Measurements from ENCODE around the gene CDHR5.

GRCh38 chr11:607020-607780 lies 17.6 kb downstream of the CDHR5 start:
- no peak for TF ChIP-seq CTCF (IDR thresholded peaks at IDR 0.05 in 8 of 11, conservative IDR thresholded peaks at IDR 0.05 in 3 of 11)
- peak in 2 of 3 donors; percentile 8 to 35 for TF ChIP-seq POLR2AphosphoS5 (IDR thresholded peaks at IDR 0.05)
